Bronchial epithelial cell (primary cell): ENCODE measurements around the gene EPB41L5. TPM values are rescaled to one million over a fixed set of nuclear protein-coding genes. Genes with fewer than 3 reads are reported as not detected.
"Not testable (repeated sequence)": the region's sequence is repeated elsewhere in the genome, so short reads cannot be mapped to it uniquely, and the experiment has no call there.

Source experiments
- DNase-seq: peaks from one replicate; pipeline ENCODE4 v3.0.0-alpha.2; 2010; ENCODE audit warnings: low read depth
- FAIRE-seq: peaks from 2 replicates; lab custom pipeline; 2011; peaks lifted over from hg19 to GRCh38; lab: Jason Lieb, UNC
- H3K27me3 ChIP-seq: 2 replicates; pipeline ENCODE4 v1.5.1; 2011; ENCODE audit warnings: low read length; ENCODE audit not compliant: control insufficient read depth, insufficient read depth
- H3K36me3 ChIP-seq: 2 replicates; pipeline ENCODE4 v1.5.1; 2011; ENCODE audit warnings: low read length; ENCODE audit not compliant: control insufficient read depth, insufficient read depth
- H3K4me3 ChIP-seq: 2 replicates; pipeline ENCODE4 v1.5.1; 2011; ENCODE audit warnings: mild to moderate bottlenecking, low read depth, low read length, control low read depth
- total RNA-seq: library from RNA; depleted of rRNA; stranded (reverse); fragments of >200 nt; gene quantifications from 2 replicates; pipeline ENCODE4 v1.2.1, GENCODE V29; 2014
- TF ChIP-seq, protein P1 (sequence below): IDR thresholded peaks from 2 replicates; pipeline ENCODE4 v1.5.1; 2011; ENCODE audit warnings: mild to moderate bottlenecking, moderate library complexity, low read length, control low read depth, inconsistent platforms; ENCODE audit not compliant: insufficient read depth, severe bottlenecking

EPB41L5 gene
- total RNA-seq = 34.5 and 71.0 TPM in 2 replicates

GRCh38 chr2:120012771-120013596 is at the start of gene EPB41L5:
TSS of gene EPB41L5 (plus strand) at chr2:120013077. CDS start at chr2:120019085, 6,008 bp downstream.
- DNase-seq = peak; percentile 81
- Histone ChIP-seq H3K27me3 (no peaks in the 10 kb centered on the region), H3K36me3 (no peaks in the 10 kb centered on the region), H3K4me3 (peak within 1 kb of the TSS; percentile 93)
- TF ChIP-seq, protein P1, sequence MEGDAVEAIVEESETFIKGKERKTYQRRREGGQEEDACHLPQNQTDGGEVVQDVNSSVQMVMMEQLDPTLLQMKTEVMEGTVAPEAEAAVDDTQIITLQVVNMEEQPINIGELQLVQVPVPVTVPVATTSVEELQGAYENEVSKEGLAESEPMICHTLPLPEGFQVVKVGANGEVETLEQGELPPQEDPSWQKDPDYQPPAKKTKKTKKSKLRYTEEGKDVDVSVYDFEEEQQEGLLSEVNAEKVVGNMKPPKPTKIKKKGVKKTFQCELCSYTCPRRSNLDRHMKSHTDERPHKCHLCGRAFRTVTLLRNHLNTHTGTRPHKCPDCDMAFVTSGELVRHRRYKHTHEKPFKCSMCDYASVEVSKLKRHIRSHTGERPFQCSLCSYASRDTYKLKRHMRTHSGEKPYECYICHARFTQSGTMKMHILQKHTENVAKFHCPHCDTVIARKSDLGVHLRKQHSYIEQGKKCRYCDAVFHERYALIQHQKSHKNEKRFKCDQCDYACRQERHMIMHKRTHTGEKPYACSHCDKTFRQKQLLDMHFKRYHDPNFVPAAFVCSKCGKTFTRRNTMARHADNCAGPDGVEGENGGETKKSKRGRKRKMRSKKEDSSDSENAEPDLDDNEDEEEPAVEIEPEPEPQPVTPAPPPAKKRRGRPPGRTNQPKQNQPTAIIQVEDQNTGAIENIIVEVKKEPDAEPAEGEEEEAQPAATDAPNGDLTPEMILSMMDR = no peak
- no peak for FAIRE-seq

DNA sequence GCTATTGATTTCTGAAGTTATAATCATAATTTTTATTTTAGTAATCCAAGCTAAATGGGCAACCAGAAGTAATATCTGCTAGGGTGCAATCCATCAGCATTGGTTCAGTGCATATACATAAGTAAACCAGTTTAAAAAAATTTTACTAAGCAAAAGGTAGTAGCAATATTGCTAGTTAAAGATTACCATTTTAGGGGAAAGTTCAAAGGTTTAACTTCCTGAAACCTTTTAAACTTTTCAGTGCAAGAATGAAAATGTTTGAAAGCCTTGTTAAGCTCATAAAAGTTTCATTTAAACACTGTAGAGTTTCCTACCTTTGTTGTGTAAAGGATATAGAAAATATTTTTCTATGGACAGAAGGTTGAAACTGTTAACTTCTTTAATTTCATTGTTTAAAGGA is 31.0 kb upstream of the EPB41L5 start:
- H3K27me3 ChIP-seq = no peaks in the 10 kb centered on the region
- H3K36me3 ChIP-seq = peaks cover 1% of the 10 kb centered on the region
- FAIRE-seq (no peak), DNase-seq (no peak)
- H3K4me3 ChIP-seq = no peak overlapping the region
- TF ChIP-seq, protein P1 = no peak

DNA sequence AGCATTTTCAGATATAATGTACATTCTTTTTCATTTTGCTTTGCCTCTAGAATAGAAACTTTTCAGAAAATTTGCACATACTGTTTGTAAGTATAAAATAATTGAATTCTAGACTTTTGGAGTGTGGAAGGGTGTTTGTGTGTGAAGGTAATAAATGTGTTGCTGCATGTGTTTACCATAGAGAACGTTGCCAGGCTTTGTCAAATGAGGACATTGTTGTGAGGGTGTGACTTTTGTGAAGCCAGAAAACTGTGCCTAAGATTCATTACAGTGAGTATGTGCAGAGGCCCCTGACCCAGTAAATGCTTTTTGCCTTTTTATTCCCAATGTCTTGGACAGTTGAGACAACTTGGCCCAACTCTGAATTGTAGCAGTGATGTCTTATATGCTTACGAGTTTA is 30.4 kb upstream of the EPB41L5 start:
- Histone ChIP-seq H3K36me3 (no peaks in the 10 kb centered on the region), H3K4me3 (no peak overlapping the region), H3K27me3 (no peaks in the 10 kb centered on the region)
- no peak for FAIRE-seq
- DNase-seq = no peak
- TF ChIP-seq, protein P1 = no peak

DNA sequence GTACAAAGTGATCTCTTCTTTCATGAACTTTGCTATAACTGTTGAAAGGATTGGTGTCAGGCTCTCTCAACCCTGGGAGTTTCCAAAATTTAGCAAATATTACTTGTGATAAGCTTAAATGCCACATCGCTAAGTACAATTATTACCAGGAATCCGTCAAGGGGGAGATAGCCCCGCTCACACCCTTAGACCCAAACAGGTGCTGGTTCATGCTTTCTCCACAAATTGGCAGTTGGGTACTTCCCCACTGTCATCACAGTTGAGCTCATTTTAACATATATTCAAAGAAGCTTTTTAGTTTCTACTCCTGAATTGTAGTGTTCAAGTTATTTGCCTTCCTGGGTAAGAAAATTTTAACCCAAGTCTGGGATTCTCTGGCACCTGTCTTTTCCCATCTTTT is 29.8 kb upstream of the EPB41L5 start:
- no peak for DNase-seq
- TF ChIP-seq, protein P1 = no peak
- no peak for FAIRE-seq
- no peaks in the 10 kb centered on the region for H3K27me3 ChIP-seq
- H3K4me3 ChIP-seq = no peak overlapping the region
- H3K36me3 ChIP-seq = no peaks in the 10 kb centered on the region

GRCh38 chr2:119996148-119996547 is 16.7 kb upstream of the EPB41L5 start:
- Histone ChIP-seq H3K27me3 (no peaks in the 10 kb centered on the region), H3K4me3 (no peak overlapping the region), H3K36me3 (no peaks in the 10 kb centered on the region)
- FAIRE-seq (no peak), DNase-seq (no peak)
- TF ChIP-seq, protein P1 = no peak

- not testable (repeated sequence) for H3K27me3 ChIP-seq, H3K36me3 ChIP-seq, DNase-seq, FAIRE-seq, H3K4me3 ChIP-seq
Observed at GRCh38 chr2:119996896-119997891, 15.7 kb upstream of the EPB41L5 start.
